Hematopoietic multipotent progenitor cell treated with erythropoietin and hydrocortisone succinate and interleukin-3 and kit ligand, for 15 days (in vitro differentiated cells): ENCODE measurements around the gene MPG.
"Not testable (repeated sequence)": the region's sequence is repeated elsewhere in the genome, so short reads cannot be mapped to it uniquely, and the experiment has no call there.

Experiments
- DNase-seq: peaks from one replicate; pipeline ENCODE4 v3.0.0-alpha.2; 2015; ENCODE audit warnings: low spot score

Gene MPG

DNA sequence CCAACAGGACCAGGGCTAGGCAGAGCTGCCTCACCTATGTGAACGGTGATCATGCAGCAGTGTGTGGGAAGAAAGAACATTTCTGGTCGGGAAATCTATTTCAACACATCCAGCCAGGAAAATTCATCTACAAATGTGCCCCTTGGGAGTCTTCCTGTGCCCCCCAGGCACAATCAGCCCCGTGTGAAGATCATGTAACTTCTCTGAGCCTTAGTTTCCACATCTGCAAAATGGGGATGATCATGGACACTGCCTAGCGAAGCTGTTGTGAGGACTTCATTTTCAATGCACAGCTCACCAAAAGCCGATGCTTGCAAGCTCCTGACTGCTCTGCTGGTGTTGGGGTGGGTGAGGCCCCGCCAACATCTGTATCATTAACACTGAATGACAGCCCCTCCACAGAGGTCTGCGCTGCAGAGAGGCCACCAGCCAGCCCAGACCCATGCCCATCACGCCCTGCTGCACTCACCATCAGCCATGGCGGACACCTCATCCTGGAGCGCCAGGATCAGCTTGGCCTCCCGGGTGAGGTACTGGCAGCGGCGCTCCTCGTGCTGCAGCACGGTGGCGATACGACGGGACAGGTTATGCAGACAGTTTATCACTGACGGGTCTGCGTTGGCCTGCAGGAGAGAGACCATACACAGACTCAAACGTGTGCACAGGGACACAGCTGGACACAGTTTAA lies 34.3 kb downstream of the MPG start:
- no peak for DNase-seq

- peak; percentile 67 for DNase-seq
Observed at GRCh38 chr16:114327-114726, 36.3 kb downstream of the MPG start.

- peak; percentile 76 for DNase-seq
Observed at GRCh38 chr16:116015-116414, 38.0 kb downstream of the MPG start.

GRCh38 chr16:117379-118365 lies 39.6 kb downstream of the MPG start:
- DNase-seq = peak; percentile 96

GRCh38 chr16:118857-119256 lies 40.8 kb downstream of the MPG start:
- DNase-seq = no peak

DNA sequence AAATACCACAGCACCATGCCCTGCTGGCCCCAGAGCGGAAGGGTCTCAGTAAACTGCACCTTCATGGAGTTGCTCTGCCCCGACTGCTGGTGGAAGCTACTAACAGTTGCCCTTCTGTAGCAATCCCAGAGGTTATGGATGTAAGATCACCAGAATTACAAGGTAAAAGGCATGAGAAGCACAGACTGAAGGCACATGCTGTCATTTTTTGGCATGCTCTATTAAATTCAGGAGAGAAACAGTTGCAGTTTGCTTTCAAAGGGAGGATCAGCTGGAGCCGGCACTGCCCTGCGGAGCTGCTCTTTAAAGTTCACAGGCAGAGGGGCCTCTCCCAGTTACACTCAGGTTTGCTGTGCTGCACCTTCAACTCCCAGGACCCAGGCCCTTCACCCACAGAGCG lies 41.3 kb downstream of the MPG start:
- DNase-seq = peak; percentile 62

DNA sequence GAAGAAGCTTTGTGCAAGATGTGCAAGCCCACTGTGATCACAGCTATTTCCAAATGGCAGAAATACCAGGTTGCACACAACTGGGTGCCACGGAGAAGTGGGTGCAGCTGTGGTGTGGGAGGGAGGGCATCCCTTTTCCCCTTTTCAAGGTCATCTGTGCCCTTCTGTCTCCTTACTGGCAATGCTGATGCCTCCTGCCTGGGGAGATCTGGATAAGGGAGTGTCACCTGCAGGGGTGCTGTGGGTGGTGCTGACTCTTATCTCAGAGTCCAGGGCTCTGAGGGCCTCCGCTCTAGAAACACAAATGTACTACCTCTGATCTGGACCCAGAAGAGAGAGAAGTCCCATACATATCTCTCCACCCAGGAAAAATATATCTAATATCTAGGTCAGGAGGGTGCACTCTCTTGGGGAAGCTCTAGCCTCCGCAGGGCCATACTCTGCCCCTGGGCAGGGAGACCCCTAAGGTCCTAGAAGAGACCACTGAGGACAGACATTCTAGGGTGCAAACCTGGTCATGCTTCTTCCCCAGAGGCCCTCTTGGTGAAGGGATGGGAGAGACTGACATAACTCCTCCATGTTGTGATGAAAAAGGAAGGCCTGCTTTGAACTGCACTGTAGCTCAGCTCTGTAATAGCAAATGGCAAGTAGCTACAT lies 41.9 kb downstream of the MPG start:
- peak; percentile 92 for DNase-seq

GRCh38 chr16:120756-121155 lies 42.7 kb downstream of the MPG start:
- DNase-seq = peak; percentile 82

DNA sequence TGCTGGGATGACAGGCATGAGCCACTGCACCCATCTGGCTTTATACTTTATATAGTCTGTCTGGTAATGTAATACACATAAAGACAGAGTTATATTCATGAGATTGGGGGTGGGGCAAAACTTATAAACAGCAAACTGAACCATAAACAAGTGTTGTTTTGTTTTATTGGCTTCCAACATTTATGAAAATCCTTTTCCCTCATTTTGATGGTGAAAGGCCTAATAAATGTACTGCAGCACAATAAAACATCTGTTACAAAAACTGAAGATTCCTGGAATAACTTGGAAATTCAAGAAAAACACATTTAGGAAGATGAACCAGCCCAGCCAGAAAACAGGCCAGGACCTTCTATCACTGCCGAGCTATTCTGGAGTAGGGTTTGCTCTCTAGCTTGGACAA lies 44.3 kb downstream of the MPG start:
- DNase-seq = no peak

GRCh38 chr16:123558-124350 lies 45.7 kb downstream of the MPG start:
- DNase-seq = not testable (repeated sequence)

DNA sequence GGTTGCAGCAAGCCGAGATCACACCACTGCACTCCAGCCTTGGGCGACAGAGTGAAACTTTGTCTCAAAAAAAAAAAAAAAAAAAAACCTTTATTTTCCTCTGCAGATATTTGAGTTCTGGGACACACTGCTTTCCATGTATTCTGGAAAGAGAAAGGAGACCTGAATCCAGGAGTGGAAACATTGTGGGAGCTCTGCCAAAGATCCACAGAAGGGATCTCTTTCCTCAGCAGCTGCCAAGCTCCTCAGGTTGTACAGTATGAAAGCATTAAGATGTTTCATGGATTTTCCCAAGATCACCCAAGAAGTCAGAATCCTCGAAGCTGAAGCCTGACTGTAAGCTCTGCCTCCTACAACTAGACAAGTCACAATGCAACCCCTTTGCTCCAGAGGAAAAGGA lies 47.0 kb downstream of the MPG start:
- DNase-seq = no peak

DNA sequence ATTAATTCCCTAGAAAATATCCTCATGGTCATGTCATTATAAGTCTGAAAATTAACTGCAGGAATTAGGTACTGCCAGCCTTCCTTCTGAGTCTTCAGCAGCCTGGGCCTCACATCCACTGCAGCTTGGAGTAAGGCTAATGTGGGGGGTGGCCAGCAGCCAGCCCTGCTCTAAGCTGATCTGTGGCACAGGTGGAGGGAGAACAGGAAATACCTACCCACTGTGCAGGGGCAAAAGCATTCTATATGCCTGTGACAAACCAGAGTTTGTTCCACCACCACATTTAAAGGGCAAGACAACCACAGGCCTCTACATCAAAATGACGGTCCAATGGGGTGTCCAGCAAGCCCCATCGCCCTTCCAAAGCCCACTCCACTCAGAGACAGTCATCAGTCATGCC lies 51.0 kb downstream of the MPG start:
- DNase-seq = no peak

DNA sequence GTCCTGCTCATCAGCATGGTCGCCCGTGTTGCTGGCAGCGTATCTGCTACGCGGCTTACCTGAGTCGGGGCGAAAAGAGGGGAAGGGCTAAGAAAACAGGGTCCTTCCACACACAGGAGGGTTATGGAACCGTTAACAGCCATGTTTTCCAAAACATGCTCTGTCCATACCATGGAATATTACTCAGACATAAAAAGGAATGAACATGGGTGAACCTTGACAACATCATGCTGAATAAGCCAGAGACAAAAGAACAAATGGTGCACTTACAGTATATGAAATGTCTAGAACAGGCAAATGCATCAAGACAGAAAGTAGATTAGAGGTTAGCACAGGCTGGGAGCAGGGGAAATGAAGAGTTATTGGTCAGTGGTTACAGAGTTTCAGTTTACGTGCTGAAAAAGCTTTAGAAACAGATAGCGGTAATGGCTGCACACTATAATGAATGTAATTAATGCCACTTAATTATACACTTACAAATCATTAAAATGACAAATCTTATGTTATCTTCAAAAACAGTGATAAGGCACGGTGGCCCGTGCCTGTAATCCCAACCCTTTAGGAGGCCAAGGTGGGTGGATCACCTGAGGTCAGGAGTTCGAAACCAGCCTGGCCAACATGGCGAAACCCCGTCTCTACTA lies 52.6 kb downstream of the MPG start:
- no peak for DNase-seq

DNA sequence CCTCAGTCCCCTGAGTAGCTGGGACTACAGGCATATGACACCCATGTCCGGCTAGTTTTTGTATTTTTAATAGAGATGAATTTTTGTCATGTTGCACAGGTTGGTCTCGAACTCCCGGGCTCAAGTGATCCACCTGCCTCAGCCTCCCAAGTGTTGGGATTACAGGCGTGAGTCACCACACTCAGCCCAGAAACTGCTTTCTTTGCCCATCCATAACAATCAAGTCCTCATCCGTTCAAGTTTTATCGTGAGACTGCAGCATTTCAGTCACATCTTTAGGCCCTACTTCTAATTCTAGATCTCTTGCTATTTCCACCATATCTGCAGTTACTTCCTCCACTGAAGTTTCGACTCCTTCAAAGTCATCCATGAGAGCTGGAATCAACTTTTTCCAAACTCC lies 54.1 kb downstream of the MPG start:
- DNase-seq = no peak

- no peak for DNase-seq
Observed at GRCh38 chr16:133716-134115, 55.7 kb downstream of the MPG start.
